PC-9 (cell line): ENCODE data around the gene ELMO1. TPM values are rescaled to one million over a fixed set of nuclear protein-coding genes. Genes with fewer than 3 reads are reported as not detected.

Source experiments
- BruUV-seq: library from RNA; stranded (reverse); fragments of 400-500 nt; replicated peaks from 2 replicates; lab custom pipeline; 2021; lab: Mats Ljungman, UMichigan
- CTCF ChIA-PET: fragments of 300-600 bp; sonication (Branson Sonifier 250); formaldehyde crosslinking; loops from one replicate; lab custom pipeline; 2022; ENCODE audit warnings: antibody characterized with exemption; lab: Charles Lee
- POLR2A ChIA-PET: fragments of 300-600 bp; sonication (Branson Sonifier 250); formaldehyde crosslinking; loops from one replicate; lab custom pipeline; 2022; ENCODE audit warnings: antibody characterized with exemption; ENCODE audit not compliant: unreplicated experiment; lab: Charles Lee
- DNase-seq, 2 experiments: peaks; one replicate each; pipeline versions ENCODE4 v3.0.0 to v3.0.0-alpha.2; 2015 to 2022; ENCODE audit warnings: mixed read lengths in 1 of 2
- H2AFZ ChIP-seq: fragments of 200-600 bp; sonication (generic); 2 replicates; pipeline ENCODE4 v1.8.1; 2017; ENCODE audit warnings: antibody characterized with exemption
- H3F3A ChIP-seq: fragments of 200-600 bp; sonication (generic); 2 replicates; pipeline ENCODE4 v1.8.1; 2017; ENCODE audit warnings: antibody characterized with exemption, mild to moderate bottlenecking, low read depth; ENCODE audit not compliant: insufficient read depth
- H3K27ac ChIP-seq: fragments of 200-600 bp; sonication (generic); 2 replicates; pipeline ENCODE4 v1.6.1; 2016; ENCODE audit warnings: mixed run types
- H3K27me3 ChIP-seq: fragments of 200-600 bp; sonication (generic); 2 replicates; pipeline ENCODE4 v1.6.1; 2016; ENCODE audit warnings: low read depth, mixed run types; ENCODE audit not compliant: insufficient read depth
- H3K36me3 ChIP-seq: fragments of 200-600 bp; sonication (generic); 2 replicates; pipeline ENCODE4 v1.6.1; 2016; ENCODE audit warnings: low read depth, mixed run types
- H3K4me1 ChIP-seq: fragments of 200-600 bp; sonication (generic); replicated peaks from 2 replicates; pipeline ENCODE4 v1.6.1; 2016; ENCODE audit warnings: mixed run types; ENCODE audit not compliant: insufficient read depth
- H3K4me2 ChIP-seq: fragments of 200-600 bp; sonication (generic); 2 replicates; pipeline ENCODE4 v1.6.1; 2017; ENCODE audit warnings: mixed run types
- H3K4me3 ChIP-seq: fragments of 200-600 bp; sonication (generic); 2 replicates; pipeline ENCODE4 v1.6.1; 2016; ENCODE audit warnings: mixed run types
- H3K79me2 ChIP-seq: fragments of 200-600 bp; sonication (generic); 2 replicates; pipeline ENCODE4 v1.6.1; 2017; ENCODE audit warnings: low read depth, mixed run types
- H3K9me2 ChIP-seq: fragments of 200-600 bp; sonication (generic); 2 replicates; pipeline ENCODE4 v1.8.1; 2017; ENCODE audit warnings: mild to moderate bottlenecking; ENCODE audit not compliant: insufficient read depth
- H3K9me3 ChIP-seq: fragments of 200-600 bp; sonication (generic); 2 replicates; pipeline ENCODE4 v1.8.1; 2016; ENCODE audit warnings: low read depth; ENCODE audit not compliant: insufficient read depth
- H4K20me1 ChIP-seq: fragments of 200-600 bp; sonication (generic); 2 replicates; pipeline ENCODE4 v1.8.1; 2017; ENCODE audit not compliant: insufficient read depth
- EZH2 ChIP-seq: fragments of 200-600 bp; sonication (generic); IDR thresholded peaks from 2 replicates; pipeline ENCODE4 v1.8.0; 2017; ENCODE audit warnings: antibody characterized with exemption, low read depth
- intact Hi-C: fragments of 100-400 bp; cut with micrococcal nuclease; formaldehyde crosslinking; loops from one replicate; pipeline ENCODE4 v1.10.0; 2022; ENCODE audit not compliant: unreplicated experiment
- total RNA-seq: library from RNA; stranded (reverse); gene quantifications from 2 replicates; pipeline ENCODE4 v1.2.3, GENCODE V29; 2021
- TF ChIP-seq, protein P1 (sequence below): fragments of 200-600 bp; sonication (generic); conservative IDR thresholded peaks from 2 replicates; pipeline ENCODE4 v1.6.1; 2017; ENCODE audit warnings: mixed run types, antibody characterized with exemption, mild to moderate bottlenecking, moderate library complexity

Gene ELMO1
- total RNA-seq, 1 experiment from 2014 or later = 4.8 TPM

DNA sequence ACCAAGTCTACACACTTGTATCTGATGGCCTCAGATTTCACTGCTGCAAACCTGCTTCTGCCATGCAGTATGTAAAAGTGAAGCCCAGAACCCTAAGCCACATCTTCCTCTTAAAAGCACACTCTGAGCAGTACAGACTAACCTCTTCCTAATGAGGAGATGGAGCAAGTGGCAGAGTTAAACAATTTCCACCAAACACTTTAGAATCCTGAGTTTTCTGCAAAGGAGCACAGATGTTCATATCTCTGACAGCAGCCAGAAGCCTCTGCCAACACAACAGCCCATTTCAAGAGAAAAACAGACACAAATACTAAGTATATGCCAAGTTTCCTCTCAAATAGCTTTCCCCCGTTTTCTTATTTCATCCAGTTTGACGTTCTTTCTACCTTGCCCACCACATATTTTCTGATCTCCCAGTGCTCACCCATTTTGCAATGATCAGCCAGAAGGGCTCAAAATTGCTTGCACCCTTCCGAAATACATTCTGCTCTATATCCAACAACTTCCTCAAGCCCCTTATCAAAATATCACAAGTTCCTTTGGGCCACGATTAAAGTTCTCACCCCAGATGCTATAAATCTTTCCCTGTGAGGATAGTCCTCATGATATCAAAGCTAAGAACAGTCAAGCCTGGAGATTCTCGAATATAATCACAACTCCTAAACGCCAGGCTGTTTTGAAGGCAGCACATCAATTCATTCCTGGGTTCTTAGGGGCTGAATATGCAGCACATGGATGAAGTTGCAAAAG lies 27.5 kb downstream of the ELMO1 start:
- no peaks in the 10 kb centered on the region for H3K79me2 ChIP-seq
- H3K9me2 ChIP-seq = no peaks in the 10 kb centered on the region
- peaks cover 44% of the 10 kb centered on the region for H3K27me3 ChIP-seq
- no peak for DNase-seq
- no peak overlapping the region for H2AFZ ChIP-seq
- no TSS peak for BruUV-seq
- no peaks in the 10 kb centered on the region for H3K36me3 ChIP-seq
- no peak overlapping the region for H3K4me3 ChIP-seq
- H3K4me2 ChIP-seq = no peak overlapping the region
- no peaks in the 10 kb centered on the region for H3F3A ChIP-seq
- no peaks in the 10 kb centered on the region for H3K4me1 ChIP-seq
- CTCF ChIA-PET = no interaction called here
- POLR2A ChIA-PET = no interaction called here
- no peak overlapping the region for H3K27ac ChIP-seq
- H4K20me1 ChIP-seq = no peaks in the 10 kb centered on the region
- no peaks in the 10 kb centered on the region for H3K9me3 ChIP-seq
- intact Hi-C loops = no loop called here
- TF ChIP-seq, protein P1, sequence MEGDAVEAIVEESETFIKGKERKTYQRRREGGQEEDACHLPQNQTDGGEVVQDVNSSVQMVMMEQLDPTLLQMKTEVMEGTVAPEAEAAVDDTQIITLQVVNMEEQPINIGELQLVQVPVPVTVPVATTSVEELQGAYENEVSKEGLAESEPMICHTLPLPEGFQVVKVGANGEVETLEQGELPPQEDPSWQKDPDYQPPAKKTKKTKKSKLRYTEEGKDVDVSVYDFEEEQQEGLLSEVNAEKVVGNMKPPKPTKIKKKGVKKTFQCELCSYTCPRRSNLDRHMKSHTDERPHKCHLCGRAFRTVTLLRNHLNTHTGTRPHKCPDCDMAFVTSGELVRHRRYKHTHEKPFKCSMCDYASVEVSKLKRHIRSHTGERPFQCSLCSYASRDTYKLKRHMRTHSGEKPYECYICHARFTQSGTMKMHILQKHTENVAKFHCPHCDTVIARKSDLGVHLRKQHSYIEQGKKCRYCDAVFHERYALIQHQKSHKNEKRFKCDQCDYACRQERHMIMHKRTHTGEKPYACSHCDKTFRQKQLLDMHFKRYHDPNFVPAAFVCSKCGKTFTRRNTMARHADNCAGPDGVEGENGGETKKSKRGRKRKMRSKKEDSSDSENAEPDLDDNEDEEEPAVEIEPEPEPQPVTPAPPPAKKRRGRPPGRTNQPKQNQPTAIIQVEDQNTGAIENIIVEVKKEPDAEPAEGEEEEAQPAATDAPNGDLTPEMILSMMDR = no peak
- no peak for TF ChIP-seq EZH2

DNA sequence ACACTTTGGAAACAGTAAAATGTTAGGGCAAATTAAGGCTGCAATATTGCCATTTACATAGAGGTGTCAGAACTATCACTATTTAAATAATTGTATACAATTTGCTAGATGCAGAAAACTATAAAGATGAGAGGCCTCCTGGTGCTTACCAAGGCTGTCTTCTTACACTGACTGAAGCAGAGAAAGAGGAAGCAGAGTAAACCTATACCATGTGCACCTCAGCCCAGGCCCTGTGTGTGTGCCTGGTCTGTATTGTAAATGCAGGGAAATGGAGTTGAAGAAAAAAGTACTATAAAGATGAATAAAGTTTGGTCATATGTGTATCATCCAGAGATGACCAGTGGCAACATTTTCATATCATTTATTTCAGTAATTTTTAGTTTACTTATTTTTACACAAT lies 29.2 kb downstream of the ELMO1 start:
- intact Hi-C loops = no loop called here
- CTCF ChIA-PET = no interaction called here
- peaks cover 54% of the 10 kb centered on the region for H3K27me3 ChIP-seq
- H2AFZ ChIP-seq = no peak overlapping the region
- no peak overlapping the region for H3K4me2 ChIP-seq
- POLR2A ChIA-PET = no interaction called here
- H3K4me1 ChIP-seq = no peaks in the 10 kb centered on the region
- no peaks in the 10 kb centered on the region for H4K20me1 ChIP-seq
- H3K9me2 ChIP-seq = no peaks in the 10 kb centered on the region
- no peak for TF ChIP-seq EZH2
- TF ChIP-seq, protein P1 = no peak
- no peaks in the 10 kb centered on the region for H3K9me3 ChIP-seq
- no peaks in the 10 kb centered on the region for H3F3A ChIP-seq
- H3K79me2 ChIP-seq = no peaks in the 10 kb centered on the region
- DNase-seq = no peak
- H3K27ac ChIP-seq = no peak overlapping the region
- H3K4me3 ChIP-seq = no peak overlapping the region
- H3K36me3 ChIP-seq = no peaks in the 10 kb centered on the region
- BruUV-seq = no TSS peak

DNA sequence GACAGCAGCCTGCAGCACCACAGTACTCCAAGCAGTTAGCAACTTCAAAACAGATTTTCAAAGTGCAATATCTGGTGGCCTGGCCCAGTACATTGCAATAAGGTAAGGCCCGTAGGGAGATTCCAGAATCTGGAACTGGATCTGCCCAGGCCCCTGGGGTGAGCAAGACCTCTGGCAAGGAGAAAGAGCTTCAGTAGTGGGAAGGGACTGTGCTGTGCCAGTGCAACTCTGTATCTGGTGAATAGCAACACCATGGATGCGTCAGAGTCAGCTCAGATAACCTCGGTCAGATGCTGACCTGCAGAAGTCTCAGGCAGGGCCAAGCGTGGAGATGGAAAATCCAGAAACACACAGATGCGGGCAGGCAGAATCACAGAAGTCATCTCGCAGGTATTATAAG lies 30.3 kb downstream of the ELMO1 start:
- Histone ChIP-seq H3K4me1 (no peaks in the 10 kb centered on the region), H3K4me3 (no peak overlapping the region), H3K4me2 (no peak overlapping the region), H4K20me1 (no peaks in the 10 kb centered on the region), H3K9me2 (no peaks in the 10 kb centered on the region), H2AFZ (no peak overlapping the region), H3K9me3 (no peaks in the 10 kb centered on the region), H3K27ac (no peak overlapping the region), H3K79me2 (no peaks in the 10 kb centered on the region), H3K36me3 (no peaks in the 10 kb centered on the region), H3K27me3 (peaks cover 47% of the 10 kb centered on the region), H3F3A (no peaks in the 10 kb centered on the region)
- ChIA-PET POLR2A (no interaction called here), CTCF (no interaction called here)
- DNase-seq = no peak
- TF ChIP-seq, protein P1 = no peak
- TF ChIP-seq EZH2 = no peak
- intact Hi-C loops = no loop called here
- BruUV-seq = no TSS peak
